Measurements from ENCODE around the gene C1QTNF5.
A peak's percentile ranks its signal among the peaks of the same experiment; 100 is the strongest.

The C1QTNF5 gene

GRCh38 chr11:119372260-119373058, 31.8 kb upstream of the C1QTNF5 start:
- no peak overlapping the region for H3K9ac ChIP-seq (ENCODE audit: low read depth, low read length)
- no peaks in the 10 kb centered on the region for H3K36me3 ChIP-seq (ENCODE audit: control insufficient read depth, insufficient read depth, low read length)

GRCh38 chr11:119371778-119372182, 31.1 kb upstream of the C1QTNF5 start:
- Histone ChIP-seq H3K27ac (ENCODE audit: low read depth, low read length) (no peak overlapping the region), H3K9ac (ENCODE audit: low read depth, low read length) (no peak overlapping the region), H3K27me3 (ENCODE audit: control insufficient read depth, insufficient read depth, low read length) (0 out of 2 replicates have a peak, but pooled peaks cover 2% of the 10 kb centered on the region), H3K4me1 (ENCODE audit: control insufficient read depth, insufficient read depth, low read length) (peaks cover 43% of the 10 kb centered on the region), H3K36me3 (ENCODE audit: control insufficient read depth, insufficient read depth, low read length) (no peaks in the 10 kb centered on the region), H3K9me3 (ENCODE audit: control insufficient read depth, insufficient read depth, low read length) (no peaks in the 10 kb centered on the region), H3K4me3 (ENCODE audit: low read depth, low read length) (no peak overlapping the region)

More at GRCh38 chr11:119372260-119373058, 31.8 kb upstream of the C1QTNF5 start:
- Histone ChIP-seq H3K27me3 (ENCODE audit: control insufficient read depth, insufficient read depth, low read length) (no peaks in the 10 kb centered on the region), H3K4me3 (ENCODE audit: low read depth, low read length) (no peak overlapping the region), H3K9me3 (ENCODE audit: control insufficient read depth, insufficient read depth, low read length) (no peaks in the 10 kb centered on the region), H3K27ac (ENCODE audit: low read depth, low read length) (no peak overlapping the region), H3K4me1 (ENCODE audit: control insufficient read depth, insufficient read depth, low read length) (peaks cover 46% of the 10 kb centered on the region)

- peaks cover 5% of the 10 kb centered on the region; the same call in 1 of the 2 replicates for H3K27me3 ChIP-seq (ENCODE audit: control insufficient read depth, insufficient read depth, low read length)
- H3K9me3 ChIP-seq (ENCODE audit: control insufficient read depth, insufficient read depth, low read length): no peaks in the 10 kb centered on the region
- no peak overlapping the region for H3K4me3 ChIP-seq (ENCODE audit: low read depth, low read length)
- H3K4me1 ChIP-seq (ENCODE audit: control insufficient read depth, insufficient read depth, low read length): peaks cover 36% of the 10 kb centered on the region
- no peak overlapping the region for H3K27ac ChIP-seq (ENCODE audit: low read depth, low read length)
- H3K9ac ChIP-seq (ENCODE audit: low read depth, low read length): no peak overlapping the region
- no peaks in the 10 kb centered on the region for H3K36me3 ChIP-seq (ENCODE audit: control insufficient read depth, insufficient read depth, low read length)
These were observed 30.5 kb upstream of the C1QTNF5 start for GRCh38 chr11:119371067-119371601.

- peaks cover 8% of the 10 kb centered on the region for H3K27me3 ChIP-seq (ENCODE audit: control insufficient read depth, insufficient read depth, low read length)
- no peak overlapping the region for H3K4me3 ChIP-seq (ENCODE audit: low read depth, low read length)
- no peak overlapping the region for H3K9ac ChIP-seq (ENCODE audit: low read depth, low read length)
- H3K36me3 ChIP-seq (ENCODE audit: control insufficient read depth, insufficient read depth, low read length): no peaks in the 10 kb centered on the region
- no peaks in the 10 kb centered on the region for H3K9me3 ChIP-seq (ENCODE audit: control insufficient read depth, insufficient read depth, low read length)
- H3K4me1 ChIP-seq (ENCODE audit: control insufficient read depth, insufficient read depth, low read length): peaks cover 31% of the 10 kb centered on the region
- no peak overlapping the region for H3K27ac ChIP-seq (ENCODE audit: low read depth, low read length)
These were observed 29.9 kb upstream of the C1QTNF5 start for GRCh38 chr11:119370486-119371046.

GRCh38 chr11:119369132-119369925, 28.6 kb upstream of the C1QTNF5 start:
- no peak overlapping the region for H3K9ac ChIP-seq (ENCODE audit: low read depth, low read length)
- H3K27ac ChIP-seq (ENCODE audit: low read depth, low read length): no peak overlapping the region
- peaks cover 21% of the 10 kb centered on the region for H3K4me1 ChIP-seq (ENCODE audit: control insufficient read depth, insufficient read depth, low read length)
- peaks cover 20% of the 10 kb centered on the region for H3K27me3 ChIP-seq (ENCODE audit: control insufficient read depth, insufficient read depth, low read length)
- H3K9me3 ChIP-seq (ENCODE audit: control insufficient read depth, insufficient read depth, low read length): no peaks in the 10 kb centered on the region
- no peak overlapping the region for H3K4me3 ChIP-seq (ENCODE audit: low read depth, low read length)
- no peaks in the 10 kb centered on the region for H3K36me3 ChIP-seq (ENCODE audit: control insufficient read depth, insufficient read depth, low read length)

- Histone ChIP-seq H3K36me3 (ENCODE audit: control insufficient read depth, insufficient read depth, low read length) (no peaks in the 10 kb centered on the region), H3K9me3 (ENCODE audit: control insufficient read depth, insufficient read depth, low read length) (no peaks in the 10 kb centered on the region), H3K9ac (ENCODE audit: low read depth, low read length) (no peak overlapping the region), H3K27me3 (ENCODE audit: control insufficient read depth, insufficient read depth, low read length) (peaks cover 28% of the 10 kb centered on the region), H3K27ac (ENCODE audit: low read depth, low read length) (peak overlapping the region; percentile 39), H3K4me1 (ENCODE audit: control insufficient read depth, insufficient read depth, low read length) (peaks cover 18% of the 10 kb centered on the region), H3K4me3 (ENCODE audit: low read depth, low read length) (no peak overlapping the region)
These were observed 27.7 kb upstream of the C1QTNF5 start for GRCh38 chr11:119368121-119369034.

GRCh38 chr11:119367661-119368120, 27.0 kb upstream of the C1QTNF5 start:
- Histone ChIP-seq H3K9me3 (ENCODE audit: control insufficient read depth, insufficient read depth, low read length) (no peaks in the 10 kb centered on the region), H3K27me3 (ENCODE audit: control insufficient read depth, insufficient read depth, low read length) (peaks cover 35% of the 10 kb centered on the region), H3K4me1 (ENCODE audit: control insufficient read depth, insufficient read depth, low read length) (peaks cover 20% of the 10 kb centered on the region), H3K27ac (ENCODE audit: low read depth, low read length) (no peak overlapping the region), H3K36me3 (ENCODE audit: control insufficient read depth, insufficient read depth, low read length) (no peaks in the 10 kb centered on the region), H3K4me3 (ENCODE audit: low read depth, low read length) (no peak overlapping the region), H3K9ac (ENCODE audit: low read depth, low read length) (no peak overlapping the region)

GRCh38 chr11:119366690-119367620, 26.3 kb upstream of the C1QTNF5 start:
- H3K9ac ChIP-seq (ENCODE audit: low read depth, low read length): no peak overlapping the region

GRCh38 chr11:119365071-119365591, 24.4 kb upstream of the C1QTNF5 start:
- Histone ChIP-seq H3K9me3 (ENCODE audit: control insufficient read depth, insufficient read depth, low read length) (no peaks in the 10 kb centered on the region), H3K36me3 (ENCODE audit: control insufficient read depth, insufficient read depth, low read length) (no peaks in the 10 kb centered on the region), H3K27me3 (ENCODE audit: control insufficient read depth, insufficient read depth, low read length) (peaks cover 44% of the 10 kb centered on the region), H3K4me1 (ENCODE audit: control insufficient read depth, insufficient read depth, low read length) (peaks cover 30% of the 10 kb centered on the region), H3K27ac (ENCODE audit: low read depth, low read length) (no peak overlapping the region), H3K4me3 (ENCODE audit: low read depth, low read length) (no peak overlapping the region), H3K9ac (ENCODE audit: low read depth, low read length) (no peak overlapping the region)

More at GRCh38 chr11:119366690-119367620, 26.3 kb upstream of the C1QTNF5 start:
- Histone ChIP-seq H3K9me3 (ENCODE audit: control insufficient read depth, insufficient read depth, low read length) (no peaks in the 10 kb centered on the region), H3K4me1 (ENCODE audit: control insufficient read depth, insufficient read depth, low read length) (peaks cover 26% of the 10 kb centered on the region), H3K27ac (ENCODE audit: low read depth, low read length) (no peak overlapping the region), H3K27me3 (ENCODE audit: control insufficient read depth, insufficient read depth, low read length) (peaks cover 42% of the 10 kb centered on the region), H3K36me3 (ENCODE audit: control insufficient read depth, insufficient read depth, low read length) (no peaks in the 10 kb centered on the region), H3K4me3 (ENCODE audit: low read depth, low read length) (no peak overlapping the region)

Measured in HUES48 (cell line).